ENCODE results near the gene ALKBH4. TPM values are rescaled to one million over a fixed set of nuclear protein-coding genes. Genes with fewer than 3 reads are reported as not detected.

The ALKBH4 gene
- total RNA-seq, 4 donors from 2014 or later = 10.7 to 40.5 (median 18.7) TPM

- H3K27ac ChIP-seq = peak overlapping the region; percentile 81 to 98 (median 94)
- peaks cover 0 to 29% (median 26%) of the 10 kb centered on the region in 4 donors for H3K4me1 ChIP-seq
- peak overlapping the region; percentile 73 to 92 (median 84) for H3K4me3 ChIP-seq
- TF ChIP-seq CTCF (IDR thresholded peaks at IDR 0.05) (no peak), POLR2A (IDR thresholded peaks at IDR 0.05) (no peak)
- H3K36me3 ChIP-seq = no peaks in the 10 kb centered on the region
- peak in 2 of 3 donors; percentile 64 to 67 for DNase-seq
- no peaks in the 10 kb centered on the region for H3K27me3 ChIP-seq
- no peaks in the 10 kb centered on the region for H3K9me3 ChIP-seq
Measured at GRCh38 chr7:102432442-102433218, 32.0 kb downstream of the ALKBH4 start.

GRCh38 chr7:102431617-102432298, 32.9 kb downstream of the ALKBH4 start:
- DNase-seq = peak in 2 of 3 donors; percentile 65 to 77
- Histone ChIP-seq H3K4me3 (peak overlapping the region in 2 of 4 donors; percentile 12 to 18), H3K27me3 (no peaks in the 10 kb centered on the region), H3K36me3 (peaks cover 0 to 4% (median 0%) of the 10 kb centered on the region in 3 donors), H3K9me3 (no peaks in the 10 kb centered on the region), H3K27ac (peak overlapping the region; percentile 74 to 98 (median 89)), H3K4me1 (peaks cover 0 to 37% (median 34%) of the 10 kb centered on the region in 4 donors)
- TF ChIP-seq POLR2A (IDR thresholded peaks at IDR 0.05) (no peak), CTCF (IDR thresholded peaks at IDR 0.05) (no peak)

- Histone ChIP-seq H3K9me3 (no peaks in the 10 kb centered on the region), H3K27me3 (no peaks in the 10 kb centered on the region), H3K4me1 (peaks cover 0 to 56% (median 43%) of the 10 kb centered on the region in 4 donors), H3K36me3 (peaks cover 0 to 16% (median 0%) of the 10 kb centered on the region in 3 donors), H3K4me3 (no peak overlapping the region), H3K27ac (peak overlapping the region in 1 of 4 donors; percentile 98)
- DNase-seq = no peak
- TF ChIP-seq CTCF (IDR thresholded peaks at IDR 0.05) = no peak
- no peak for TF ChIP-seq POLR2A (IDR thresholded peaks at IDR 0.05)
Measured at GRCh38 chr7:102429141-102429899, 35.3 kb downstream of the ALKBH4 start.

- TF ChIP-seq CTCF (IDR thresholded peaks at IDR 0.05) (no peak), POLR2A (IDR thresholded peaks at IDR 0.05) (no peak)
- H3K4me3 ChIP-seq = peak overlapping the region; percentile 5 to 29 (median 22)
- peaks cover 0 to 19% (median 0%) of the 10 kb centered on the region in 3 donors for H3K36me3 ChIP-seq
- H3K9me3 ChIP-seq = no peaks in the 10 kb centered on the region
- peak overlapping the region; percentile 79 to 98 (median 92) for H3K27ac ChIP-seq
- peaks cover 0 to 55% (median 33%) of the 10 kb centered on the region in 4 donors for H3K4me1 ChIP-seq
- H3K27me3 ChIP-seq = no peaks in the 10 kb centered on the region
- DNase-seq = no peak
Measured at GRCh38 chr7:102427019-102427405, 37.7 kb downstream of the ALKBH4 start.
